NCI-H1694 (cell line): Measurements from ENCODE around the gene TK2.
"Not testable (repeated sequence)": the region's sequence is repeated elsewhere in the genome, so short reads cannot be mapped to it uniquely, and the experiment has no call there.

Experiments used
- DNase-seq: peaks from one replicate; lab custom pipeline; 2025; lab: John Stamatoyannopoulos, UW

The TK2 gene

DNA sequence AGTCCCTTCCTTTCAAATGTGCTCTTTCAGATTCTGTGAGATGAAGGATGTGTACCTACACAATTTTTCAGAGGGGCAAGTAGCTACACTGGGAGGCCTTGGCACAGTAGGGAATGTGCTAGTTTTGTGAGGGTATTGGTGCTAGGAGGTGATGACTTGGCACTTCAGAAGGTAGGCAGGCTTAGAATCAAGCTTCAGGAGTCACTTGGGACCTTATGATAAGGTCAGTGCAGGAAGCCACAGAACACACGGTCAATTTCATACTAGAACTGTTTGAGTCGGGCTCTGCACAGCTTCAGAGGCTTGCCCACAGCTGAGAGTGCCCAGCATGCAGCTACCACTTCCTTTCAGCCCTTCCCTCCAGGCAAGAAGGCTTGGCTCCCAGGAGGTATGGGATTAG is 22.4 kb upstream of the TK2 start:
- DNase-seq: no peak

DNA sequence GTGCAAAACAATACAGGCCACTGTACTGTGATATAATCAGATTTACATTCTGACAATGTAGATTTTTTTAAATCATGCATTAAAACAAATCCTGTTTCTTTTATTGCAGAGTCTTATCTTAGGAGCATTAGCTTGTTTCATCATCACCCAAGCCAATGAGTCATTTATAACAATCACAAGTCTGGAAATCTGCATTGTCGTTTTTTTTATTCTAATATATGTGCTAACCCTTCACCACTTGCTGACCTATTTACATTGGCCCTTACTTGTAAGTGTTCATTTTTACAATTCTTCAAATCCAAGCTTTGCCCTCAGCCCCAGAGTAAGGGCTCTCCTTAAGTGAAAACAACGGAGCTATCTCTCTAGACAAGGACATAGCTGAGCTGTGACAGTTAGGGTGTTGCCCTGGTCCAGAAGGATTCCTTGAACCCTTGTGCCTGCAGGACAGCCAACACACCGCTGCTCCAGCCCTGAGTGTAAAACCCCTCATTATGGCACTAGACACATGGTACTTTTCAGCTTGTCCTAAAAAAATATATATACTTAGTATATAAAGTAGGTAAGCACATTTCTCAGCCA is 20.0 kb upstream of the TK2 start:
- no peak for DNase-seq

DNA sequence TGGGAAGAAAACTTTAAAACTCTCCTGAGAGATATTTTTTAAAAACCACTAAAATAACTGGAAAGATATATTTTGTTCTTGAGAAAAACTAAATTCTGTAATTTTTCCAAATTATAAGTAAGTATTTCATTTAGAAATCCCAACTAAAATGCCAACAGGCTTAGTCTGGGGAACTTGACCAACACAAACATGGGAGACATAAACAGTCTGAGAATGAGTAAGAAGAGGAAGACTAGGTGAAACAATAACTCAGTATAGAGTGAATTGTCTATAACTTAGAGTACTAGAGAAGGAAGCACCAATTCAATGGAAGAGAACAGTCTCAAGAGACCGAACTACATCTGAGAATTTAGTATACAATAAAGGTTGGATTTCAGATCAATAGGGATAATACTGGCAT is 19.2 kb upstream of the TK2 start:
- DNase-seq: no peak

DNA sequence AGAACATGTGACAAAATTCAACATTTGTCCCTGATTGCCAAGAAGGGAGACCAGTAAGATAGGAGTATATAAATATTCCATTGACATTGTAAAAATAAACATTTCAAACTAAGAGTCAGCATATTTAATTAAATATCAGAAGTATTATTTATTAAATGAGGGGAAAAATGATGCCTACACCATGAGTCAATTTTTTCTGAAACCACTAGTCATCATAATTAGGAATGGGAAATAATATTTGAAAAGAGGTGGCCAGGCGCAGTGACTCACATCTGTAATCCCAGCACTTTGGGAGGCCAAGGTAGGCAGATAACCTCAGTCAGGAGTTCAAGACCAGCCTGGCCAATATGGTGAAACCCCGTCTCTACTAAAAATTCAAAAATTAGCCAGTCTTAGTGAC is 18.4 kb upstream of the TK2 start:
- no peak for DNase-seq

DNA sequence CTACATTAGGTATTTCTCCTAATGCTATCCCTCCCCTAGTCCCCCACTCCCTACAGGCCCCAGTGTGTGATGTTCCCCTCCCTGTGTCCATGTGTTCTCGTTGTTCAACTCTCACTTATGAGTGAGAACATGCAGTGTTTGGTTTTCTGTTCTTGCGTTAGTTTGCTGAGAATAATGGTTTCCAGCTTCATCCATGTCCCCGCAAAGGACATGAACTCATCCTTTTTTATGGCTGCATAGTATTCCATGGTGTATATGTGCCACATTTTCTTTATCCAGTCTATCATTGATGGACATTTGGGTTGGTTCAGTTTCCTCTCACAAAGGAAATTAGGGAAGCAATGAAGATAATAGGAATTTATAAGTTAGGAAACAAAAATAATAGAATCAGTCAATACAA is 17.3 kb upstream of the TK2 start:
- not testable (repeated sequence) for DNase-seq

DNA sequence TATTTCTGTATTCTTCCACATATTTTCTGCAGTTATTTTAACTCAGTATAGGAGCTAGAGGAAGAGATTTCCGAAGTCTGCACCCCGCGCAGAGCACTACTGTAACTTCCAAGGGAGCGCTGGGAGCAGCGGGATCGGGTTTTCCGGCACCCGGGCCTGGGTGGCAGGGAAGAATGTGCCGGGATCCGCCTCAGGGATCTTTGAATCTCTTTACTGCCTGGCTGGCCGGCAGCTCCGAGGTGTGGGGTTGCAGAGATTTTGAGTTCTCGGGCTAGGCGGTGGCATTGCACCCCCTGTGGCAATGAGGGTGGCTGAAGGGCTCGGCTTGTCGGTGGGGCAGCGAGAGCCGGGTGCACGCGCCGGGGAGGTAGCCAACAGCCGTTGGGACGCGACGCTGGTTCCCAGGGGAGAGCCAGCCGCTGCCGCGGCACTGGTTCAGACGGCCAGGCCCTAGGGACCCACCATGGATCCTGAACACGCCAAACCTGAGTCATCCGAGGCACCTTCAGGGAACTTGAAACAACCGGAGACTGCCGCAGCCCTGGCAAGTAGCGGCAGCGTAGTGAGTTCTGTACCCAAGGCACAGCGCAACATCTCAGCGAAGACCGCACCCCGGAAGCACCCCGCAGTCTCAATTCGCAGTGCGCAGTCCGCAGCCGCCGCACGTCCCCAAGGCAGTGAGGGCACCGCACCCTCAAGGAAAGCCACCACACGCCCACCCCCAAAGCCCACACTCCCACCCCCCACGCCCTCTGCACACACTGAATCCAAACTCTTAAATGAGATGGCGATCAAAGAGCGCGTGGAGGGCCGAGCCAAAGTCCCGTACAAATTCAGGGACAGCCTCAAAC is 16.4 kb upstream of the TK2 start, which contains the start of gene CMTM1:
Gene CMTM1 (plus strand): TSS at position 389 of the 851 bp plus-strand sequence. CDS start 75 bp downstream, at position 464.
- DNase-seq: no peak

DNA sequence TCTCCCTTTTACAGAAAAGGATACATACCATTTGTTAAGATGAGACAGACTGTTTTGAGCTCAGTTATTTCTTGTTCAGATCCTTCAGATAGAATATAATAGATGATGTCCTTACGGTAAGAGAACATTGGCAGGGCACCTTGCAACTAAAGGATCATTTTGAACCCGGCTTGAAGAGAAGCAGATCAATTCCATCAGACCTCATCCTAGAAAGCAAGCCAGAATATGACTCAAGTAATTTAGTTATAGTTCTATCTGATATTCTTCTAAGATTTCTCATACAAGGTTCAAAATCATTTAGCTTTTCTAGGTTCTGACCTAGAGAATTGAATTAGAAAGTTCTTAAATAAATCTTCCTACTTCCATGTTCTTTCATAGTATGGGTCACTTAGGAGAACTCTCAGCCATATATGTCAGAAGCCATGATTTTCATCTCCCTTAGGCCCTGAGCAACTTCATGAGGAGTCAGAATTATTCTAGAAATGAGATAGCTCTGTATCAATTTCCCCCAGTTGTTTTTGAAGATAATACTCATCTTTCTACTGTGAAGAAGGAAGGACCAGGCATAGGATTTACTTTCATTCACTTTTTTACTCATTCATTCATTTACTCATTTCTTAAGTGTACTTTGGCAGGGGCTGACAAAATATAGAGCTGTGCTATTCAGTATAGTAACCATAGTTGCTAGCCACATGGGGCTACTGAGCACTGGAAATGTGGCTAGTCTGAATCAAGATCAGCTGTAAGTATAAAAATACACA is 13.8 kb upstream of the TK2 start:
- DNase-seq: no peak

DNA sequence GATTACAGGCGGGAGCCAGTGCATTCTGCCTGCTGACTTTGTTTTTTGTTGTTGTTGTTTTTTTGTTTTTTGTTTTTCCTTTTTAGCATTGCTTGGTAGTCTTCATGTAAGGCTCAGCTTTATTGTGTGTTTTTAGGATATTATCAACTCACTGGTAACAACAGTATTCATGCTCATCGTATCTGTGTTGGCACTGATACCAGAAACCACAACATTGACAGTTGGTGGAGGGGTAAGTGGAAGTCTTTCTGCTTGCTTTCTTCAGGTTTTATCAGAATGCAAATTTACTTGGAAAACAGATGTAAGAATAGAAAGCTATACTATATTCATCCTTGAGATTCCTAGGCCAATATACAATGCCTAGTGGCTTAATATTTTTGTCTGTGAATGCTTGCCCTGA is 13.1 kb upstream of the TK2 start:
- no peak for DNase-seq

DNA sequence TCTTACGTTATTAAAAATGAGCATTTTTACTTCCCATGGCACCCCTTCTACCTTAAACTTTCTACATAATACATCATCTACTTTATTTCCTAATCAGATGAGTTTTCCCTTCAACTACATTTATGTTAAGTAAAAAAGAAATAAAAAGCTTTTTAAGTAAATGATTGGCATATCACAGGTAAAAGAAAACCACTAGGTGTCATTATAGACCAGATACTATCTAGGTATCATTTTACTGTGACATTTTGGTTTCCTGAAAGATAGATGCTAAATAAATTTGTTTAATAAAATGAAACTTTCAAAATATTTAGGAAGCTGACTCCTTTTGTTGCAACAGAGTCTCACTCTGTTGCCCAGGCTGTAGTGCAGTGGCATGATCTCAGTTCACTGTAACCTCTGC is 12.5 kb upstream of the TK2 start:
- DNase-seq: no peak

DNA sequence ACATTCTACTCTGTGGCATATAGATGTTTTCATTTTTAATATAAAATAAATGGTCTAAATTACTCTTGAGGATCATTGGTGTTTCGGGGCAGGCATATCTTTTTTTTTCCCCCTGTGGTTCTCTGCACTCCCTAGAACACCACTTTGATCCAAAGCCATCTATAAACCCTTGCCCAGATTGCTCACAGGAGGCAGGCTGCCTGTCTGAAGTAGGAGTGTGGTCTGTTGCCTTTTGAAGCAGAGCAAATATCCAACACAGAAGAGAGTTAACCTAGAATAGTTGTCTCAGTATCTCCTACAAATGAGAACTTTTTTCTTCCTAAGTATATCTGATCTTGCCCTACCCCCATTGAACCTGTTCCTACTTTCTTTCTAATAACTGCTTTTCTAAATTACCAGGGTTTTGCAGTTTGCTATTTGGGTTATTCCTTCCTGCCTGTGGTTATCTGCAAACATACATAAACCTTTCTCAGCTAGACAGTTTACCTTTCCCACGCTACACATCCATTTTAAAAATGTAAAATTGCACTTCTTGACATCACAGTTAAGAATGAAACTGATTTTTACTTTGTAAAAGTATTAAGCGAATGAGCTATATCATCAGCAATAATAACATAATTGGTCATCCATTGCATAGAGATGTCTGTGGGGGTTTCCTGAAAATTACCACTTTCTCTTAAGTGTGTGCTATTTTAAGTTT is 11.6 kb upstream of the TK2 start:
- DNase-seq: no peak

DNA sequence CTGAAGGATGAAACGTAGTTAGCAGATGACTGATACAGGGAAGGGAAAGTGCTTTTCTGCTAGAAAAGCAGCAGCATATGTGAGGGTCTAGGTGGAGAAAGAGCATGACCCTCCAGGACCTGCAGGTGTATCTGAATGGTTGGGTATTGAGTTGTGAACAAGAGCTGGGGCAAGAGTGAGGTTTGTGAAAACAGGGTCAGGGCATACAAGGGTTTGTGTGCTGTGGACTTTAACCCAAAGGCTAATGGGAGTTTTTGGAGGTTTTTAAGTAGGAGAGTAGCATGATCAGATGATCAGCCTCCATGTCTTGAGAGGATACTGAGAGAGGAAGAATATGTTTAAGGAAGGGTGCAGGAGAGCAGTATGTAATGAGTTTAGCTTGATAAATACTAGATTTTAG is 10.2 kb upstream of the TK2 start:
- DNase-seq: no peak

DNA sequence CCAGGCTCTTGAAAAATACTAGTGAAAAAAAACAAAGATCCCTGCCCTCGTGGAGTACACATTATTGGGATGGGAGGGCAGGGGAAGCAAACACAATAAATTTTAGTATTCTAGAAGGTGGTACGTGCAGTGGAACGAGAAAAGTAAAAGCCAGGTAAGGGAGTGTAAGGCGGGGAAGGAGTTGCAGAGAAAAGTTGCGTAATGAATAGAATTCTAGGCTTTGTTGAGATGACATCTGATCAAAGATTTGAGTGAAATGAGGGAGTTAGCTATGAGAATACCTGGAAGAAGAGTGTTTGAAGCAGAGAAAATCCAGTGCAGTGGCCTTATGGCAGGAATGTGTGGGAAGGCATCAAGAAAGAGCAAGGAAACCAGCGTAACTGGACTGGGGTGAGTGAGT is 4.6 kb upstream of the TK2 start:
- no peak for DNase-seq

DNA sequence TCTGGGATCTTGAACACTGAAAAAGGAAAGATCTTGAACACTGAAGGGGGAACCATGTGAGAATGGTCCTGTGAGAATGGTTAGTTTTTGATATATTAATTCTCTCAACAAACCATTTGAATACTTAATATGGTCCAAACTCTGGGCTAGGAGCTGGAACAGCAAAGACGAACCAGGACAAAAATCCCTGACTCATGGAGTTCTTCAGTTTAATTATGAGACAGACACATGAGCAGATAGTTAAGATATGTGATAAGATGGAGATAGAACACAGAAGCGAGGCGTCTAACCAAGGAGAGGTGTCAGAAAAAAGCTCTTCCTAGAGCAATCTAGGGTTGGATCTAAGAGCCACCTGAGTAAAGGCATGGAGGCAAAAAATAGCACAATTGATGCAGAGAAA is 4.1 kb upstream of the TK2 start:
- DNase-seq: no peak

DNA sequence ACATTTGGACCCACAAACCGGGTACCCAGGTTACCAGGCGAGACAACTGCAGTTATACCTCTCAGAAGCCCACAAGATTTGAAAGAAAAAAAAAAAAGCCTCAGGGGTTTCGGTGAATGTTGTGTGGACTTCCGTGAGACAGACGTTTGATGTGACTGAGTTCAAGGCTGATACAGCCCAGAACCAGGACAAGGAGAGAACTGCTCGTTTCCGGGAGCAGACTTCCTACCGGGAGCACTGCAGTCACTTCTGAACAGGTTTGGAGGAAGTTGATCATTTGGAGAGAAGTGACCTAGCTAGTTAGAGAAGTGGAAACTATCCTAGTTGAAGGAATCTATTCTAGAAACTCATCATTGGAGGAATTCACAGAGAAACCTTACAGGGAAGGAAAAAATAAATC is 3.3 kb upstream of the TK2 start:
- no peak for DNase-seq

DNA sequence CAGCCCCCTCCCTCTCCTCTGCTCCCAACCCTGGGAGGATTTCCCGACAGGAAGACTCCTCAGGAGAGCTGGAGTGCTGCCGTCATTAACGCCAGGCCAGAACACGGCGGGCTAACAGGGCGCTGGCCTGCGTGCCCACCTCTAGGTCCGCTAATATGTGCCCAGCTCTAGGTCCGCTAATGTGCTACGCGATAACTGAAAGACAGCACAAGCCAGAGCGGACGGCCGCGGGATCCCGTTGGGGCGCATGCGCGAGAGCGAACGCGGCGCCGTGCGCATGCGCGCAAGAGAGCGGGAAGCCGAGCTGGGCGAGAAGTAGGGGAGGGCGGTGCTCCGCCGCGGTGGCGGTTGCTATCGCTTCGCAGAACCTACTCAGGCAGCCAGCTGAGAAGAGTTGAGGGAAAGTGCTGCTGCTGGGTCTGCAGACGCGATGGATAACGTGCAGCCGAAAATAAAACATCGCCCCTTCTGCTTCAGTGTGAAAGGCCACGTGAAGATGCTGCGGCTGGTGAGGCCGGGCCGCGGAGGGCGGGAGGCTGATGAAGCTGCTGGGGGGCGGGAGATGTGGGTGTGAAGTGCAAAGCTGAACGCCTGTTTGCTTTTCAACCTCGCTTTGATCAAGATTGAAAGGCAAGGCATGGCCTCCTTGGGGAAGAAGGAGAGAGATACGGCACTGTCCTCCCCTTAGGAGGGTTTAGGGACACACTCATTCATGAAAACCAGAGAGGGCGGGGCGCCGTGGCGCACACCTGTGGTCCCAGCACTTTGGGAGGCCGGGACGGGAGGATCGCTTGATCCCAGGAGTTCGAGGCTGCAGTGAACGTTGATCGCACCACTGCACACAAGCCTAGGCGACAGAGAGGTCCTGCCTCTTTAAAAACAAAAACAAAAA is 2.6 kb upstream of the TK2 start, which contains the start of gene CKLF:
Gene CKLF (plus strand): TSS at position 291 of the 892 bp plus-strand sequence. CDS start 140 bp downstream, at position 431.
- DNase-seq: peak; percentile 45

DNA sequence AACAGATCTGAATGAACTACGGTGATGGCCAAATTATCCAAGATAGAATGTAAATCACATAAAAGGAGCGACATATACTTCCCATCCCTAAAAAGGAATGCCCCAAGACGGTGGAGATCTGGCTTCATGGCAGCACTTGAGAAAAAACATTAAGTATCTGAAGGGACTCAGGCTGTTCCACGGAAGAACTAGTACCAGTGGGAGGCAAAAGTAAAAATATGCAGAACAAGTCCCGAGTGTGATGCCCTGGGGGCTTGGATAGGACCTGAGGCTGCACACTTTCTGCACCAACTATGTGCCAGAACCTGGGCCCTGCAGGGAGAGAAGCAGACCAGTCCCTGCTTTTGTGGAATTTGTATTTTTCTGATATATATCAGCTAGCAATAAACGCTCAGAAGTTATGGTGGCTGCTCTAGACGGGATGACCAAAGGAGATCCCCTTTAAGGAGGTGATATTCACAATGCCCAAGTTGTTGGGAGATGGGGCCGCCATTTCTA is 1.9 kb upstream of the TK2 start:
- no peak for DNase-seq

DNA sequence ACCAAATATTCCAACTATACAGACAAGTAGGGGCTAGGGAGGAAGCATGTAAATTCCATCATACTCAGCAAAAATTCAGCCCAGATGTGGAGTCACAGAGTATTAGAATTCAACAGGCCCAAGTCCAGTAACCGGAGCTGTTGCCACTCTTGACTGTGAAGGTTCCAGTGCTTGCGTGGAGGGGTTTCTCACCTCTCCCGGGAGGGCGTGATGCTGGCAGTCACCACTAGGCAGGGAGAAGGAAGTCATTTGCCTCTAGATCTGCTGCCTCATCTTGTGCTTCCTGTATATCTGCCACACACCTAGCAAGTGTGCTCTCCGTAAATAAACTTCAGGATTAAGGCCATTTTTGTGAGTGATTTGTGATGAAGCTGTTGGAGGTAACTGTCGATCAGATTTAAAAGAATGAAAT is 1.4 kb upstream of the TK2 start:
- DNase-seq: peak; percentile 21

DNA sequence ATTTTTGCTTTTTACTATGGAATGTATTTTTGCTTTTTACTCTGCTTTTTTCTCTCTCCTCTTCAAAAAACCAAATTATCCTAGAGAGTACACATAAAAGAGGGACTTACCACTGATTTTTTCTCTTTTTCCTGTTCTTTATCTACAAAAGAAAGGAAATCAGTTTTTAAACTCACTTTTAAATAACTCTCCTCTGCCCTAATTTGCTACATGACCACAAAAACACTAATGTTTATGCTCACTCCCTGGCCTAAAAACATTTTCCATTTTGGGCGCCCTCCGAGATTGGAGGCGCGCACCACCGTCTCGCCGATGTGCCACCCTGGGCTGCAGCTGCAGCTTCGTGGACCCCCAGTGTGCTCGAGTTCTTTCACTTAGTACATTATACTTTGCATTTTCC is 1.1 kb downstream of the TK2 start:
- no peak for DNase-seq

DNA sequence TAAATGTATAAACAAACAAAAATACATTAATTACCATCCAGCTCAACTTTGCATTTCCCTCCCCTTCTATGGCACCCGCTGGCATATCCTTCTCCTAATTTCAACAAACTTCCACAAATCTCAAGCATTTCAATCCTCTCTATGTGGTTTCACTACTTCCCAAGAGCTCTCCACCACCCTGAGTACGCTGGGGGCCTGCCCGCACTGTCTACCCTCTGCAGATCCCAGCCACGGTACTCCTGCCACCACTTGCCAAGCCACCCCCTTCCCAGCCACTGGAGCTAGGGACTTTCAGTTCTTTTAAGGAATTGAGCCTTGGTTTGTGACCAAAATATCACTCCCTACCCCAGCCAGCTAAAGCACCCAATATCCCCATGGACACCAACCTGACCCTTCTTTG is 1.9 kb downstream of the TK2 start:
- no peak for DNase-seq

DNA sequence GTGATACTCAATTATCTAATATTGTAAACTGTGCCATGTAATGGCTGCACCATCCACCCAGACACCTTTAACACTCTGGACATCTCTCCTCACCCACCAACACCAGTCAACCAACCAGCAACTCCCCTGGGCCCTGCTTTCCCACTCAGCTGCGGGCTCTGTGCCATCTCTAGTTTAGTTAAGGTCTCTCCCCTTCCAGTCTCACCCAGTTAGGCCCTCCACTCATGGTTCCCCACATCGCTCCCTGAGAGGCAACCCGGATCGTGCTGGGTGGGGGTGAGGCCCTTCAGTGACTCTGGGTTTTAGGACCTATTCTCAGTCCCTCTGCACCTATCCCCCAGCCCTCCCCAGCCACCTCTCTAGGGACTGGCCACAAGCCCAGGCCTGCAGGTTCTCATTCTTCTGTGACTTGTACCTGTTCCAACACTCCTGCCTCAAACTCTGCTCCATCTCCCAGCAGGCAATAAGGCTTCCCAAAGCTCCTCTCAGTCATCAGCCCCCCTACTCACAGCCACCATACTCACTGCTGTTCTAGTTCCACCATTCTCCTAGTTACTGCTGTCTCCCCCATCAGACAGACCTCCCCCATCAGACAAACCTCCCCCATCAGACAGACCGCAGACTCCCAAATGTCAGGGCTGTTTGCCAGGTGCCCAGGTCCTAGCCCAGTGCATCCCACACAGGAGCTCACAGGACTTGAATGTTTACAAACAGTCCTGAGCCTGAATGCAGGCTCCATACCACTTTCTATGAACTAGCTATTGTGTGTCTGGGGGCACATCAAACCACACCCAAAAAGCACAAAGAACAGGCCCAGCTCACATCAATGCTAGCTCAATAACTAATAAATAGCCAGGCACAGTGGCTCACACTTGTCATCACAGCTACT is 2.6 kb downstream of the TK2 start:
- DNase-seq: no peak
